Sigmoid colon (tissue), 3 donors: ENCODE results near the gene SETD3.

Experiments used
- POLR2A ChIP-seq, 2 donors: fragments of 450-650 bp; IDR thresholded peaks; one replicate each; pipeline ENCODE4 v1.6.1; 2016; ENCODE audit warnings: antibody characterized with exemption in 2 of 2, mild to moderate bottlenecking in 2 of 2, moderate library complexity in 2 of 2
- TF ChIP-seq, protein P1 (sequence below), 4 experiments: fragments of 450-650 bp in 3 of 4; fragments of 200-600 bp in 1 of 4; IDR thresholded peaks; one replicate each; pipeline ENCODE4 v1.5.1; 2016 to 2019; ENCODE audit warnings: antibody characterized with exemption in 4 of 4, mild to moderate bottlenecking in 3 of 4, moderate library complexity in 2 of 4

DNA sequence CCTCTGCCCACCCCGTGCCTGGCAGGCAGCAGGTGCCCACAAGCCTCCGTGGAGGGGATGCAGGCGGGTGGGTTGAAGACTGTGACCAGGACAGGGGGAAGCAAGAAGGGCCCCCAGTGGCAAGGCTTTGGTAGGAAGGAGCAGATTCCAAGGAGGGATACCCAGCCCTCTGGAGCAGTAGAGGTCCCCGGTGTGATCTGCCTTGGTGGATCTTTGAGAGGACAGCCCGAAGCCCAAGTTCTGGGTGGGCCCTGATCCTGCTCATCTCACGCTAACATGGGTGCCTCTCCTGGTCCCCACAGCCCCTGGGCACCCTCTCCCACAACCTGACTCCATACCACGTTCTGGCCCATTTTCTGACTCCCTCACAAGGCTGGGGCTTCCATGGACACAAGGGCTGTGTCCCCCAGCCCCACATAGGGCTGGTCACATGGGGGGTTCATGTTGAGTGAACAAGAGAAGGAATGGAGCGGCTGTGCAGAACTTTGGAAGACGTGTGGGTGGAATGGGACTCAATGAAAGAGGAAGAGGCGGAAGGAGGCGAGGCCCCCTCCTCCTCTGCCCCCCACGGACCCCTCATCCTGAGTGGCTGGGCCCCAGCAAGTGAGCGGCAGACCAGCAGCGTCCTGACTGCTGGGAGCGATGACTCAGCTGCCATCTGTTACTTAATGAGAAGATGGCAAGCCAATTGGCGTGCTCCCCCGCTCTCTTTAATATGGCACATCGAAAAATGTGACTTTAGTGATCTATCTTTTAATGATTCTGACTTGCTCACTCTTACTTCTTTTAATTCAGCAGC, 131.6 kb downstream of the SETD3 start:
- no peak for TF ChIP-seq POLR2A (IDR thresholded peaks at IDR 0.05)
- TF ChIP-seq, protein P1, sequence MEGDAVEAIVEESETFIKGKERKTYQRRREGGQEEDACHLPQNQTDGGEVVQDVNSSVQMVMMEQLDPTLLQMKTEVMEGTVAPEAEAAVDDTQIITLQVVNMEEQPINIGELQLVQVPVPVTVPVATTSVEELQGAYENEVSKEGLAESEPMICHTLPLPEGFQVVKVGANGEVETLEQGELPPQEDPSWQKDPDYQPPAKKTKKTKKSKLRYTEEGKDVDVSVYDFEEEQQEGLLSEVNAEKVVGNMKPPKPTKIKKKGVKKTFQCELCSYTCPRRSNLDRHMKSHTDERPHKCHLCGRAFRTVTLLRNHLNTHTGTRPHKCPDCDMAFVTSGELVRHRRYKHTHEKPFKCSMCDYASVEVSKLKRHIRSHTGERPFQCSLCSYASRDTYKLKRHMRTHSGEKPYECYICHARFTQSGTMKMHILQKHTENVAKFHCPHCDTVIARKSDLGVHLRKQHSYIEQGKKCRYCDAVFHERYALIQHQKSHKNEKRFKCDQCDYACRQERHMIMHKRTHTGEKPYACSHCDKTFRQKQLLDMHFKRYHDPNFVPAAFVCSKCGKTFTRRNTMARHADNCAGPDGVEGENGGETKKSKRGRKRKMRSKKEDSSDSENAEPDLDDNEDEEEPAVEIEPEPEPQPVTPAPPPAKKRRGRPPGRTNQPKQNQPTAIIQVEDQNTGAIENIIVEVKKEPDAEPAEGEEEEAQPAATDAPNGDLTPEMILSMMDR (IDR thresholded peaks at IDR 0.05) = no peak
